OCI-LY1 (cell line): ENCODE measurements around the gene SPATA32.

ENCODE experiments used
- EZH2 ChIP-seq: fragments of 200-600 bp; sonication (generic), shearing (Covaris generic); IDR thresholded peaks from 2 replicates; pipeline ENCODE4 v1.8.0; 2017; ENCODE audit warnings: borderline replicate concordance, mixed run types, mild to moderate bottlenecking, antibody characterized with exemption, low read length, moderate library complexity, mixed read lengths
- TF ChIP-seq, protein P1 (sequence below): fragments of 200-600 bp; sonication (generic), shearing (Covaris generic); IDR thresholded peaks from 2 replicates; pipeline ENCODE4 v1.5.1; 2017; ENCODE audit warnings: mild to moderate bottlenecking, antibody characterized with exemption, low read length, moderate library complexity, mixed read lengths

DNA sequence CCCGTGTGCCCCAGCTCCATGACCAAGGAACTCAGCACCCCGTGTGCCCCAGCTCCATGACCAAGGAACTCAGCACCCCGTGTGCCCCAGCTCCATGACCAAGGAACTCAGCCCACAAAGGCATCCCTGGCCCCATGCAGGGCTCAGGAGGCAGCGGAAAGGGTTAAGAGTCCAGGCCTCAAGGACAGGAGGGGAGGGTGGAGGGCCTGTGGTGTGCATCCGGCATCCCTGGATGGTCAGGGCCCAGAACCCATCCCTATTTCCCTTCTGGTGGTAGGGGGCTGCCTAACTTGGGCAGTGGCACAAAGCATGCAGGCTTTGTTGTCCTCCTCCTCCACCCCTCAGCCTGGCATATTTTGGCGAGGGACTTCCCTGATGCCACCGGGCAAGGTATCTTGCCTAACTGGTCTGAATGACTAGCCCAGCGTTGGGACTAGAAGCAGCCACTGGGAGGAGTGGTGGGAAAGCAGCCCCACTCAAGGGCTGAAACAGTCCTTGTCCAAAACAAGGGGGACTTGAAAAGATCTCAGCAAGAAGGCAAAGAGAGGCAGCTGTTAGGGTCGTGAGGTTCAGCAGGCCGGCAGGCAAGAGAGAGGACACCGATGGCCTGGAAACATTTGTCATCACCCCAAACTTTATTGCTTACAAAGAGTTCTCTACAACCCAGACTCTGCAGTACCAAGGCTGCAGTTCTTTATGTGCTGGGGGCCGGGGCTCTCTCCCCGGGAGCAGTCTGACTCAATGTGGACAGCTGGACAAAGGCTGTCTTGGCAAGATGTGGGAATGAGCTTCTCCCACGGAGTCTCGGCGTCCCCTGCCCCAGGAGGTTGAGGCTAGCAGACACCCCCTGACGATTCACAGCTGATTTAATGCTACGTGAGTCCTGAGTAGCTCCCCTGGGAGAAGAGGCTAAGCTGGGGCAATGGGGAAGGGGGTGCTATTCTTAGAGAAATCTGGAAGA is 902 bp upstream of the SPATA32 start:
- TF ChIP-seq, protein P1, sequence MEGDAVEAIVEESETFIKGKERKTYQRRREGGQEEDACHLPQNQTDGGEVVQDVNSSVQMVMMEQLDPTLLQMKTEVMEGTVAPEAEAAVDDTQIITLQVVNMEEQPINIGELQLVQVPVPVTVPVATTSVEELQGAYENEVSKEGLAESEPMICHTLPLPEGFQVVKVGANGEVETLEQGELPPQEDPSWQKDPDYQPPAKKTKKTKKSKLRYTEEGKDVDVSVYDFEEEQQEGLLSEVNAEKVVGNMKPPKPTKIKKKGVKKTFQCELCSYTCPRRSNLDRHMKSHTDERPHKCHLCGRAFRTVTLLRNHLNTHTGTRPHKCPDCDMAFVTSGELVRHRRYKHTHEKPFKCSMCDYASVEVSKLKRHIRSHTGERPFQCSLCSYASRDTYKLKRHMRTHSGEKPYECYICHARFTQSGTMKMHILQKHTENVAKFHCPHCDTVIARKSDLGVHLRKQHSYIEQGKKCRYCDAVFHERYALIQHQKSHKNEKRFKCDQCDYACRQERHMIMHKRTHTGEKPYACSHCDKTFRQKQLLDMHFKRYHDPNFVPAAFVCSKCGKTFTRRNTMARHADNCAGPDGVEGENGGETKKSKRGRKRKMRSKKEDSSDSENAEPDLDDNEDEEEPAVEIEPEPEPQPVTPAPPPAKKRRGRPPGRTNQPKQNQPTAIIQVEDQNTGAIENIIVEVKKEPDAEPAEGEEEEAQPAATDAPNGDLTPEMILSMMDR, result no peak
- TF ChIP-seq EZH2, result no peak
